Activated CD8-positive, alpha-beta memory T cell treated with anti-CD3 and anti-CD28 coated beads for 1 hour (primary cell): ENCODE results near the gene HEXA.
A peak's percentile ranks its signal among the peaks of the same experiment; 100 is the strongest.

Experiments used
- DNase-seq, 2 donors: peaks; one replicate each; pipeline ENCODE4 v3.0.0-alpha.2; 2020; ENCODE audit warnings: low read depth in 1 of 2; ENCODE audit errors: extremely low read depth in 1 of 2

Gene HEXA

DNA sequence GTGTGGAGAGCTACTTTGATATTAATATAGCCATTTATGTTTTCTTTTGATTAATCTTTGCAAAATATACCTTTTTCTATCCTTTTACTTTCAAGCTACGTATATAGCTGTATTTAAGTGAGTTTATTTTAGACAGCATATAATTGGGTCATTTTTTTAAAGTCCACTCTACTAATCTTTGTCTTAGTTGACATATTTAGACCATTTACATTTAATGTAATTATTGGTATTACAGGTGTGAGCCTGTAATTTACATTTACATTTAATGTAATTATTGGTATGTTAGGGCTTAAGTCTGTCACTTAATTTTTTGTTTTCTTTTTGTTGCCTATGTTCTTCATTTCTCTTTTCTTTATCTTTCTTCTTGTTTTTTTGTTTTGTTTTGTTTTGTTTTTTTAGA, 52.1 kb downstream of the HEXA start:
- DNase-seq: no peak

DNA sequence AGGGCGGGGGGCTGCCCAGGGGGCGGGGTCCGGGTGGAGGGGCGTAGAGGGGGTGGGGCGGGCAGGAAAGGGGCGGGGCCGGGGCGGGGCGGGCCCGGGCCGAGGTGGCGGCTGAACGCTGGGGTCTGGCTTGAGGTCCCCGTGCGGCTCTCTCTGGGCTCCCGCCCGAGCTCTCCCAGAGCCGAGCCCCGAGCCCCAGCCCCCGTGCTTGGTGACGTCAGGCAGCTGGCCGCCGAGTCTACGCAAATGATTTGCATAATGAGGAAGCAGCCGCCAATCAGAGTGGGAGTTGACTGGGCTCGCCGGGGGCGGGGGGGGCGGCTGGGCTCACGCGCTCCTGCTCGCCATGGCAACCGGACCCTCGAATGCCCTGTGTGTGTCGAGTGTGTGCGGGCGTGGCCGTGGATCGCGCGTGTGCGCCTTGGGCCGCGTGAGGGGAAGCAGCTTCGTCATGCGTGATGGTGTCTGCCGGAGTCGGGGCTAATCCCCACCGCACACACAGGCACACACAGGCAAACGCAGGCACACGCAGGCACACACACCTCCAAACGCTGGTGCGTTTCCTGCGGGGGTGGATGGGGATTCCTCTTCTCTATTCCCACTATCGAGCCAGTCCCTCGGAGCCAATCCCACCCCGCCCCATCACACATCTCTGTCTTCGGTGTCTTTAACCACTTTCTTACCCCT, 55.7 kb downstream of the HEXA start, which contains the start of gene CELF6:
TSS of gene CELF6 (minus strand) at position 173 of the 687 bp plus-strand sequence. CDS start 283 bp downstream, outside the sequence.
- DNase-seq: peak; percentile 50 to 65

DNA sequence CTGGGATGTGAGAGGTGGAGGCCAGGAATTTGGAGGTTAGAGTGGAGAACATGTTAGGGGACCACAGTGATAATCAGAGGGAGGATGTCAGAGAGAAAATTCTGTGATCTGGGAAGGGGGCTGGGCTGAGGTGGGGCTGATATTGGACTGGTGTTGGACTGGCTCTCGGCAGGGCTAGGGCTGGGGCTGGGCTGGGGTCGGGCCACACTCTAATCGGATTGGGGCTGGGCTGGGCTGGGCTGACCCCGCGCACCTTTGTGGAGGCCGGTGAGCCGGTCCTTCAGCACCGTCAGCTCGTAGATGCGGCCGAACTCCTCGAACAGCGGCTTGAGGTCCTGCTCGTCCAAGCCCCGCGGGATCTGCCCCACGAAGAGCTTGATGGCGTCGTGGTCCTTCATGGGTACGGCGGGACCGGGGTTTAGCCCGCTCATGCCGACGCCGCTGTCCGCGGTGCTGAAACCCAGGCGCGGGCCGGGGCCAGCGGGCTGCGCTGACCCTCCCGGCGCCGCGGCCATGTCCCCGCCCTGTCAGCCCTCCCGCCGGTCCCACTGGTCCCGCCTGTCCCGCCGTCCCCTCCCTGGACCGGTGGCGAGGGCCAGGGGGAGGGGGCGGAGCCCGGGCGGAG, 56.3 kb downstream of the HEXA start:
- DNase-seq: peak in 1 of 2 donors; percentile 34

DNA sequence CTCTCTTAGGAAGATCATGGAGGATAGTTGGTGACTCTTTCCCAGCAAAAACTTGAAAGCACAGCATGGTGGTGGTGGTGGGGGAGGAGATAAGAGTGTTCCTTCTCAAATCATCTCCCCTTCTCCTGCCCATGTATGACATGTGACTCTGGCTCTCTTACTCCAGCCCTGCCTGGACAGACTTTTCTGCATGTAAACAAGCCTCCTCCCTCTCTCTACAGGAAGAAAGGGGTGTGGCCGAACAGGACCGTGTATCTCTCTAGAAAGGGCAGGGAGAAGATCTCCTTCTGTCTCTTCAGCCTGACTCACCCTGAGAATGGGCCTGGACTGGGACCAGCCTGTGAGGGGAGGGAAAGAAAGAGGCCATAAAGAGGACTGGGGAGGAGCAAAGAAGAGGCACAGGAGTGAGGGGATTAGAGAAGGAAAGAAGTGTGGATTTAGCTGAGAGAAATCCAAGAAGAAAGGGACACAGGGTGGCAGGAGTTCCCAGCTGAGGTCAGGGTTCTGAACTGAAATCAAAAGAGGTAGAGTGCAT, 57.3 kb downstream of the HEXA start:
- DNase-seq: no peak

DNA sequence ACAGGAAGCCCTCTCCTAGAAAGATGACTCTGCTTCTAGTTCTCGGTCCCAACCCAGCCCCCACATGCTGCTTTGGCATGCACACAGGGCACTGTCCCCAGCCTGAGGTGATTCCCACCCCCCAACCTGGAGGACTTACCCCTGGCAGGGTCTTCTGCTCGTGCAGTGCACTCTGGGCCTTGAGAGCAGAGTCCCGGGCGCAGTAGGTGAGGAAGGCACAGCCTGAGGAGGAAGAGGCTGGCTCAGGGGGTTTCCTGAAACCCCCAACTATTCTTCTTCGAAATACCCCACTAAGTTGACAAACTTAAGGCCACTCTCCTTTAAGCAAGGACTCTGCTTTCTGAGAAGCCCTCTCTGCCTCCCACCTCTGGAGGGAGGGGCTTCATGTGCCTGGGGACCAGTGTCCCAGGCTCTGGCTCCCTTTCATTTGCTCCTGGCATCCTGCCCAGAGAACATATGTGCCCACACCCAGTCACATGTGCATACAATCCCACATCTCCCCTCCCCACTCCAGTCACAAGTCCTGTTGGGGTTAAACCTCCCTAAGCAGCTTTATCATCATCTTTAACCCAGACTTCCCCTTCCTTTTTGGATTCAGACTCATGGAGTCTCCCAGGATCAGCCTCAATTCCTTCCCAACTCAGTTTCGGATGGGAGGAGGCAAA, 60.0 kb downstream of the HEXA start:
- no peak for DNase-seq

DNA sequence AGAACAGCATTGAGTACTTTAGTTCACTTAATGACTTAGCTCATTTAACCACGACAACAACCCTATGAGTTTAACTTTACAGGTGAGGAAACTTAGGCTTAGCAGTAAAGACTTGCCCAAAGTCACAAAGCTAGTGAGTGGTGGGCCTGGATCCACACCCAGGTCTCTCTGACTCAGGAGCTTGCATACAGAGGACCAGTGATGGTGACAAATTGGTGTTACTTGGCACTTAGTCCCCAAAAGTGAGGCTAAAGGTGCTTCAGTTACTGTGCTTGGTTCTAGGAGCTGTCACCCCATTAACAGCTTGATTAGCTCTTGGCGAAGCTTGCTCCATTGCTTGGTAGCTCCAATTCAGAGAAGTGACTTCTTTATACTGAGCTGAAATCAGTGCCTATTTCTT, 61.9 kb downstream of the HEXA start:
- DNase-seq: no peak

DNA sequence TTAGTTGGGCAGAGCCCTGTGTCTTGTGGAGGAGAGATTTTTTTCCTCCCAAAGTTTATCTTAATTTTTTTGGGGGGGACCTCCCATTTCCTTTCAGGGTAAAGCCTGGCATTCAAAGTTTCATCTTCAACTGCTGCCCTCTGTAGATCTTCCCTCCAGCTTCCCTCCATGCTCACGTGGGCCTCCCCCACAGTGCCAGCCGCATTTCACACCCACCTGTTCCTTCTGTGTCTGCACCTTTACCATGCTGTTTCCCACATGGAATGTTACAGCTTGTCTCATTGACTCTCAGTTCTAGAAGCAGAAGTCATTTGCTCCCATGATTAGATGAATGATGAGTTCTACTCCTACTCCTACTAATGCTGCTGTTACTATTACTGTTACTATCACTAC, 62.4 kb downstream of the HEXA start:
- no peak for DNase-seq

DNA sequence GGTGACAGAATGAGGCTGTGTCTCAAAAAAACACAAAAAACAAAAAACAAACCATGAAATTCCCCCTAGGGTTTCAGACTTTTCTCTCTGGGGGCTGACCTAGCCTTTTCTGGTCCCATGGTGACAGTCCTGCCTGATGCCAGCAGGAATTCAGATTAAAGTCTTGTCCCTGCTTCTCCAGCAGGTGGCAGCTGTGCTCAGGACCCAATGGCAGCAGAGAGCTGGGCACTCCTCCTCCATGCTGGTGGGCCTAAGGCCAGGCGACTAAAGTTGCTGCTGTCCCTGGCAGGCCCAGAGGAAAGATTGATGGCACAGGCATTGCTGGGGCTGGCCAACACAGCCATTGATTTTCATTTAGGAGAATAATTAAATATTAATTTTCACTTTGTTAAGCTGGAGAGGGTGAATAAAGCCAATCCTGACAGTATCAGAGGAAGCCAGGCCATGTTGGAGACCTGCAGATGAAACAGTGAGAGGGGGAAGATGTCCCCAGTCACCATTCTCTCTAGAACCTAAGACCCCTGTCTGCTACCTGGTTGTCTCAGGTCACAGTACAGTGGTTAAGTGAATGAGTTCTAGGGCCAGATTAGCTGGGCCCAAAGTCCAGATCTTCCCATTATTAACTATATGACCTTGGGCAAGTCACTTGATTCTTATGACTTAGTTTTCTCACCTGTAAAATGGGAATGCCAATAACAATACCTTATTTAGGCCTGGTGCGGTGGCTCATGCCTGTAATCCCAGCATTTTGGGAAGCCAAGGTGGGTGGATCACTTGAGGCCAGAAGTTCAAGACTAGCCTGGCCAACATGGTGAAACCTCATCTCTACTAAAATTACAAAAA, 63.0 kb downstream of the HEXA start:
- DNase-seq: peak; percentile 26 to 30

DNA sequence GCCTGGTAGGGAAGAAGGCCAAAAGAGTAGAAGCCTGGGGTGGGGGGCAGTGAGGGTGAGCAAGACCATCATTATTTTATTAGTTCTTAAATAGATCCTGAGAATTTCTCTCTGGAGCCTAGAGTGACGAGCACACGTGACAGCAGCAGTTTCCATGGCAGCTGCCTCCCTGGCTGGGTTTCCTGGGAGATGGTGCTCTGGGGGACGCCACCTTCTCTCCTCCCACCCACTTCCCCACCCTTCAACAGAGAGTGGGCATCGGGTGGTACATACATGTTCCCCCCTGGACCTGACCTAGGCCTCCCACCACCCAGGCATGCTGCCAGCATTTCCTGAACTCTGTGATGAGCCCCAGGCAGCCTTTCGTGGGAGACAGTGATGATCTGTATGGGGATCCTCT, 68.8 kb downstream of the HEXA start:
- DNase-seq: no peak

DNA sequence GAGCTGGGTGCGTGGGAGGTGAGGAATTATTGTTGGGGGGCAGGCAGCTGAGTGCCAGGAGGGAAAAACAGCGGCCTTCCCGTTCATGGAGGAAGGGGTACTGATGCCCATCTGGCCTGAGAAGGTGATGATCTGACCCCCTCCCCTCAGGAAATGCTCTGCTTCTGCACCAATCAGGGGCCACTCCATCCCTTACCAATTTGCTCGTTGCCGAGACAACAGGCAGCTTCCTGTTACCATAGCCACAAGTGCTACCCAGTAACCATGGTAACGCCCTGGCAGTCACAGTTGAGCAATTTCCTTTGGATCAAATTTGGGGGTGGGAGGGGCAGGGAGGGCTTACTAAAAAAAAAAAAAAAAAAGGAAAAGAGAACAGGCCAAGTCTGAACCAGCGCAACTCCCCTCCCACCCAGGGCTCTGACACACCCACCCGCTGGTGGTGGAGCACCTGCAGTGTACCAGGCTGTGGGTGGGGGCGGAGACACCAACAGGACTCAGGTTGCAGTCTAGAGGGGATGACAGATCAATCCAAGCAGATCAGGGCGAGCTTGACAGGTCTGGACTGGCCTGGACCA, 69.5 kb downstream of the HEXA start:
- peak; percentile 17 for DNase-seq

DNA sequence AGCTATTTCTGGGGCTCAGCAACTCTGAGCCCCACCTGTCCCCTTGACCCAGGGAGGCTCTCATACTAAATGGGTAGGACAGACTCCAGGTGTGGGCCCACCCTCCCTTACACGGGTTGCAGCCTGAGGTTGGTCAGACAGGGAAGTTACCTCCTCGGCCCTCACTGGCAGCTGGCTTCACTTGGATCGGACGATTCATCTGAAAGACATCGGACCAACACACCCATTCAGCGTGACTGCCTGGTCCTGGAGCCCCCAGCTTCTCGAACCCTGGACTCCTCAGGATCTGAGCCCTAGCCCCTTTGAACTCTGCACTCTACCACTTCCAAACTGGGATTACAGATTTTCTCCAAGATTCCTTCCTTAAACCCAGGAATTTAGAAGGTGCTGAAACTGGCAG, 71.2 kb downstream of the HEXA start:
- no peak for DNase-seq

DNA sequence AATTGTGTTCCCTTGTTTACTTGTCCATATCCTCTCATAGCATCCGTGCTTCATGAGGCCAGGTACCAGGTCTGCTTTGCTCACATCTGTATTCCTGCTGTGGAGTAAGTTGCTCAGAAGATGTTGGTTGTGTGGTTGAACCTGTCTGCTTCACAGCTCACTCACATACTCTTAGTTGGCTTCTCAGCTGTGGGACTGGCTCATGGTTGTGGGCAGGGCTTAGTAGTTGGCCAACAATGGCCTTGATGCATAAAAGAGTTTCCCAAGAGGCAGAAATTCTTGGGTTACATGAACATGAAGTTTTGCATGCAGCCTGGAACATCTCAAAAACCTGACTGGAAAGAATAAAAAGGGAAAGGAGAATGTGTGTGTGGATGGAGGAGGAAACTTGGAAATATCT, 72.9 kb downstream of the HEXA start:
- no peak for DNase-seq
